GF-D8 (cell line): ENCODE measurements around the gene STAG1.
A peak's percentile ranks its signal among the peaks of the same experiment; 100 is the strongest.
"Not testable (repeated sequence)": the region's sequence is repeated elsewhere in the genome, so short reads cannot be mapped to it uniquely, and the experiment has no call there.

Experiments used
- DNase-seq: peaks from one replicate; lab custom pipeline; 2025; lab: John Stamatoyannopoulos, UW

The STAG1 gene

DNA sequence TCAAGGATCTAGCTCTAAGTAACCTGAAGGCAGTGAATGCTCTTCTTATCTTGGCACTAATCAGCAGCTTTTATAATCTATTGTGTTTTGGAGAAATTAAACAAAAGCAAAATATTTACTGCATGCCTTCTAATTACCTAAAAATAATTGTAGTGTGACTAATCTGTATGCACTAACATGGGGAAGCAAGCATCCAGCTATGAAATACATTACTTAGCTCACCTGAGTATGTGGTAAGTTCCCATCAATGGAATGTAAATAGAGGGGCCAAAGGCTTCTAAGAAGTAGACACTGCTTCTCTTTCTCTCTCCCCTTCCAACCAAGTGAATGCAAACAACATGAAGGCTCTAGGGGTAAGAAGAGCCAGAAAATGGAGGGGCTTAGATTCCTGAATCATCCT lies 165.6 kb downstream of the STAG1 start:
- no peak for DNase-seq

DNA sequence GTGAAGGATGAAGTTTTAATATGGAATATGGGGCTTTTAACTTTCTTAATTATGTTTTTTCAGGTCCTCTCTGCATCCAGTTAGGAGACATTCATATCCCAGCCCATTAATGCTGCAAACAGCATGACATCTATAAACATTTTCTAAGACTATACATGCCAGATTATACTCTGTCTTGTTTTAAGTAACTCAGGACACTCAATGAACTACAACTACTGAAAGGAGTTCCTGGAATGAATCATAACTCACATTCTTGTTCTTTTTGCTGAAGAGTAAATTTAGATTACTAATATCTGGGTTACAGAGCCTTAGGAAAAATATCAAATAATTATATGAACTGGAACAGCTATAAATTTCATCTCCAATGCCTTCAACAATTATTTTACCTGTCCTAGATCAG lies 167.4 kb downstream of the STAG1 start:
- no peak for DNase-seq

DNA sequence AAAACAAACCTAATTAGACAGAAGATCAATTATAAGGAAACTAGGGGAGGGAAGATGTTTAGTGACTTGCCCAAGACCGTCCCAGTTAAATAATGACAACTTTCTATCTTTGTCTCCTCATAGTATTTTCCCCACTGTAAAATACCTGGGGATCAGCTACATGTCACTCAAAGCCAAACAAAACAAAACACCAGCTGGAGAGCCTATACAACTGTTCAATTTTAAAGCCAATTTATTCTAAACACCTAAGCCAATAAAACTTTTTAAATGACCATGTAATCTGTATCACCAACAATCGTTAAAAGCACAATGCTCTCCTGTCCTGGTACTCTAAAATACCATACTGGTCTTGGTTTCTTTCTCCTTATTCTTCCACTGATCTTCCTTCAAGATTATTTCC lies 168.4 kb downstream of the STAG1 start:
- no peak for DNase-seq

DNA sequence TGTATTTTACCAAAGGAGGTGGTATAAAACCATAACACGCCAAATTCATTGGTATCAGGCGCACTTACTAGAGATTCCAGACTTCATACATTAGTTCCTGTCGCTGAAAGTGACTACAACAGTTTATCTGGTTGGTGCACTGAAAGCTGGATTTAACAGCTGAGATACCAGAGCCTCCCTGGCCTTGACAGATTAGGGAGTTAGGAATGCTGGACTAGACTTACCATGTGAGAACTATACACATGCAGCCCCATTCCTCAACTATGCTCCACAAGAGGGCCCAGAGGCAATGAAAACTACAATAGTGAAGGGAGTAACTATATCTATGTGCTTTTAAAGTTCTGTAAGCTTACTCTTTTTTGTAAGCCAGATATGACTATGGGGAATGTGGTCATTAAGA lies 174.4 kb downstream of the STAG1 start:
- no peak for DNase-seq

DNA sequence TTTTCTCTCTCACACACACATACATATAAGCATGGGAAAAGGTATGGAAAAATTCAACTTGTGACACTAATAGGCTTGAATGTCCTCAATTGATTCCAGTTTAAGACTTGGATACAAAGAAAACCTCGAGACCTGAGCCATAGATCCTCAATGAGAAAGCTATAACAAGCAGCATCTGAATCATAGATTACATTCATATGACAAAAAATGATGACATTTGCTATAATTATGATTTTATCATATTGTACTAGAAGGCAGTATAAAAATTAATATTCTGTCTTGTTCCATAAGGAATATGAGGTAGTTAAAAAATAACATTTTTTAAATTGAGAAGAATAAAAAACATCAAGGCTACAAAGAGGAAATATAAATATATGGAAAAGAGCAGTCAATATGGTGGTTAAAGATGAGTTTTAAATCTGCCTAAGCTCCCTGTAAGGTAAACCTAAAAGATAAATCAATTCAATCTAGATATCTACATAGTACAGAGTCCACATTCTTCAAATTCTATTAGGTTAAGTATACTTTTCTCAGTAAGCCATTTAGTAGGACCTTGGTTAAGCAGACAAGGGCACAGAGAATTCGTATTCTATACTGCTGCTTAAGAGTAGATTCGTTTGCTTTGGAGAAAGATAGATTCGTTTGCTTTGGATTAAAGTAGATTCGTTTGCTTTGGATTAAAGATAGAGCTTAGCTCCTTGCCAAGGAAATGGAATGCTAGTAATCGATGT lies 175.7 kb downstream of the STAG1 start:
- DNase-seq: no peak

DNA sequence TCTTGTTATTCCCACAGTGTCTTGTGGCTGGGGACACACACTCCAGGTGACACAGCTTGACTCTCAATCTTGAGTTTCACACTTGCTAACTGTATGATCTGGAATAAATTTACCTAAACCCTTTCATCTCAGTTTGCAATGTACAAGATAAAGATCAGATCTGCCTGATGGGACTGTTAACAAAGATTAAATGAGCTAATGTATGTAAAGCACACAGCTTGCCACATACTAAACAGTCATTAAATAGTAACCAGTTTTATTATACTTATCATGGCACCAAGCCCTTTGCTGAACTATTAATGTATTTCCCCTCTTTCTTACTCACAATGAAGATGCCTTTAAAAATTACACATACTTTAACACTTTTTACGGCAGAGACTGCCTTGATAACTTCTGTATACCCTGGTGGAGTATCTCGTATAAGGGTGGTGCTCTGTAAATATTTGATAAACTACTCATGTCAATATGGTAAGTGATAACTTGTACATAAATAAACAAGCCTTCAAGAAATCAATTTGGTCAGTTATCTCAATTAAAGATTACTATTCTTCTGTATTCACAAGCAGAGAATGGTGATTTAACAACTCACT lies 184.5 kb downstream of the STAG1 start:
- no peak for DNase-seq

DNA sequence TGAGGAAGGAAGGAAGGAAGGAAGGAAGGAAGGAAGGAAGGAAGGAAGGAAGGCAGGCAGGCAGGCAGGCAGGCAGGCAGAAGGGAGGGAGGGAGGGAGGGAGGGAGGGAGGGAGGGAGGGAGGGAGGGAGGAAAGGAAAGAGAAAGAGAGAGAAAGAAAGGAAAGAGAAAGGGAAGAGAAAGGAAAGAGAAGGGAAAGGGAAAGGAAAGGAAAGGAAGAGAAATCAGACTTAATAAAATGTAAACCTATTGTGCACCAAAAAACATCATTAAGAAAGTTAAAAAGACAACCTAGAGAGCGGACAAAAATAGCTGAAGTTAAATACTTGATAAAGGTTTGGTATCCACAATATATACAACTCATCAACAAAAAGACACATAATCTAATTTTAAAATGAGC lies 187.2 kb downstream of the STAG1 start:
- DNase-seq: not testable (repeated sequence)

DNA sequence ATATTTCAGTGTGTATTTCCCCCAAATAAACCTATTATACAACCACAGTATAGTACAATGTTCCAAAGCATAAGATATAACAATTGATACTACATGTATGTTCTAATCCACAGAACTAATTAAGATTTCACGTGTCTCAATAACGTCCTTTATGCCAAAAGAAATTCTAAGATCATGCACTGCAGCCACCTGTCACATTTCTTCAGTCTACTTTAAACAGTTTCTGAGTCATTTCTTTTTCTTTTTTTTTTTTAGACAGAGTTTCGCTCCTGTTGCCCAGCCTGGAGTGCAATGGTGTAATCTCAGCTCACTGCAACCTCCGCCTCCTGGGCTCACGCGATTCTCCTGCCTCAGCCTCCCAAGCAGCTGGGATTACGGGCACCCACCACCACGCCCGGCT lies 190.2 kb downstream of the STAG1 start:
- no peak for DNase-seq

DNA sequence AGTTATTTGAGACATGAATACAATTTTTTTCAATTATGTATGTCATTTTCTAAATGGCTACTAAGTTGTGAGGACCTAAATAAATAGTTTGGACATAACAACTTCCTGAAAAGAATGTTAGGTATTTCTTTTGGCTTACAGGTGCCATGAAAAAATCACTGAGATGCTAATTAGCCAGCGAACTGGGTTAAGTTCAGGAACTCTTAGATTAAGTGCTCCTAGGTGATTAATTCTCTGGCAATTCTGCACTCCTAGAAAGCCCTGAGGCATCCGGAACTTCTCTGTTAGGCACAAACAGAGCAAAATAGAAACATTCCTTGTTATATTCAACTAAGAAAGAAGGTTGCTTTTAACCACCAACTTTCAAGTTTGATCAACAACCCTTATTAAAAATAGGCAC lies 192.3 kb downstream of the STAG1 start:
- DNase-seq: no peak

DNA sequence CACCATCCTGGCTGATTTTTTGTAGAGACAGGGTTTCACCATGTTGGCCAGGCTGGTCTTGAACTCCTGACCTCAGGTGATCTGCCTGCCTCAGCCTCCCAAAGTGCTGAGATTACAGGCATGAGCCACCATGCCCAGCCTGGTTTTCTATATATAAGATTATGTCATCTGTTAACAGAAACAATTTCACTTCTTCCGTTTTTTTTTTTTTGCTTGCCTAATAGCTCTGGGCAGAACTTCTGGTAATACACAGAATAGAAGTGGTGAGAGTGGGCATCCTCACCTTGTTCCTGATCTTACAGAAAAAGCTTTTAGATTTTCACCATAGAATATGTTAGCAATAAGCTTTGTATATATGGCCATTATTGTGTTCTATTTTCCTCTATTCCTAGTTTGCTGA lies 202.7 kb downstream of the STAG1 start:
- DNase-seq: peak; percentile 17

DNA sequence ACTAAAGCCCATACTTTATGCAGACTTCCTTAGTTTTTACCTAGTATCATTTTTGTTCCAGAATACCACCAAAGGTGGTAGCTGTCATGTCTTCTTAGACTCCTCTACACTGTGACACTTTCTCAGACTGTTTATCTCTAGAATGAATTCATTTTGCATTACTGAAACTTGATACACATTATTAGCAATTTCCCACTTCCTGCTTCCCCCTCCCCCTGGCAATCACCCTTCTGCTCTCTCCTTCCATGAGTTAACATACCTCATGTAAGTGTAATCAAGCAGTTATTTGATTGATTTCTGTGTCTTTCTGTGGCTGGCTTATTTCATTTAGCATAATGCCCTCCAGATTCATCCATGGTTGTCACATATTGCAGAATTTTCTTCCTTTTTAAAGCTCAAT lies 204.9 kb downstream of the STAG1 start:
- DNase-seq: no peak

DNA sequence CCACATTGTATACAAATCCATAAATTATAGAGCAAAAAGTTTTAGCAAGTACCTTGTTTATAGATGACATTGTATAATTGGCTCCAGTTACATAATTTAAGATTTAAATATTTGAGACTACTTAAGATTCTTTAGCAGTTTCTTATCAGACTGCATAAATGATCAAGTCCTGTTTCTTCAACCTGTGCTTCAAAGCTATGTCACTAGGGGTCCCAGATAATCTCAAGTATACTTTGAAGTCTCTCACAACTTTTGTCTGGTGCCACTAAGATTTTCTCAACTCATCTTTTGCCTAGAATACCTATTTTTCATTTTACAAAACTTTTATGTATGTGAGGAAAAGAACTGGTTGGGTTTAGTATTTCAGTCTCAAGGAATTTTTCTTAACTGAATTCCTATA lies 205.5 kb downstream of the STAG1 start:
- DNase-seq: peak; percentile 1

DNA sequence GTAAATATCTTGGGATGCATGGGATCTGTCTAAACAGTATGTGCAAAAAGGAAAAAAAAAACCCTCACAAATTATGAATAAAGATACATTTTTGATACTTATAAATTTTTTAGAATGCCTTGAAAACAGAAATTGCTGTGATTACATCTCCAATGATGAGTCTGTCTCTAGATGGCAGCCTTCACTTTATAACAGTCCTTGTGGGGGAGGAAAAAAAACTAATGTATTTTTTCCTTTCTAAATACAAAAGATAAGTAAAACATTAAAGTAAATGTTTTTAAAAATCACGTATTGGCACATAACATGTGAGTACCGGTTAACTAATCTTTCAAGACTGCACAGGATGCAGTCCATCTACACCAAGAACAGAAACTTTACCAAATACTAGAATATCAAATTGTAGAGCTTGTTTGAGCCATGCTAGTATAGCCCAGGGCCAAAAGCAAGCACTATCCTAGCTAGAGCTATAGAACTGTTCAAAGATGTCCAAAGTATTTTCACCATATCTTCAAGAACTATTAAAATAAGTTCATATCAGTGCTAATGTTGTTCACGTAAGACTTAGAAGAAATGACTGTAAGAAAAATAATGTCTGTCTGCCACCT lies 206.4 kb downstream of the STAG1 start:
- peak; percentile 7 for DNase-seq

DNA sequence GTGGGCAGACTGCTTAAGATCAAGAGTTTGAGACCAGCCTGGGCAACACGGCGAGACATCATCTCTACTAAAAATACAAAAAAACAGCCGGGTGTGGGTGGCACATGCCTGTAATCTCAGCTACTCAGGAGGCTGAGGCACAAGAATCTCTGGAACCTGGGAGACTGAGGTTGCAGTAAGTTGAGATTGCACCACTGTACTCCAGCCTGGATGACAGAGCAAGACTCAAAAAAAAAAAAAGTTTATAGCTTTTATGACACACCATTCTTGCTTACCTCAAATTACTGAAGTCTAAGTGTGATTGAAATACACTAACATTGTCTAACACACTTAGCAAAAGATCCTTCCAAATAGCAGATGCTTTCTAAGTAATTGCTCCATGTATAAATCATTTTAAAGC lies 207.6 kb downstream of the STAG1 start:
- DNase-seq: no peak

DNA sequence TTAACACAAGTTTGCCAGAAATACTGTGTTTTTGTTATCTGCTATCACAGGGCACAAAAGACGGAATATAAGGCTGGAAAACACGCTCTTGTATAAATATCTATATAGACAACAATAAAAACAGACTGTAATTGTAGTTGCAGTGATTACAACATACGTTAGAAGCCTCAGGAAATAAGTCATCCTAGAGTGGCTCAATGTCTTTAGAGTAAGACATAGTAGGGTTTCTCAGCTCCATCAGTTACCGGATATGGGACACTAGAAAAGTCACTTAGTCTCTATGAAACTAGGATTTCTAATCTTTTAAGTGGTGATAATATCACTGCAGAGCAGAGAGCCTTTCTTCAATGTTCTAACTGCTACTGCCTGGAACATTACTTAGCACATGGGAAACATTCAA lies 208.8 kb downstream of the STAG1 start:
- DNase-seq: peak; percentile 43

DNA sequence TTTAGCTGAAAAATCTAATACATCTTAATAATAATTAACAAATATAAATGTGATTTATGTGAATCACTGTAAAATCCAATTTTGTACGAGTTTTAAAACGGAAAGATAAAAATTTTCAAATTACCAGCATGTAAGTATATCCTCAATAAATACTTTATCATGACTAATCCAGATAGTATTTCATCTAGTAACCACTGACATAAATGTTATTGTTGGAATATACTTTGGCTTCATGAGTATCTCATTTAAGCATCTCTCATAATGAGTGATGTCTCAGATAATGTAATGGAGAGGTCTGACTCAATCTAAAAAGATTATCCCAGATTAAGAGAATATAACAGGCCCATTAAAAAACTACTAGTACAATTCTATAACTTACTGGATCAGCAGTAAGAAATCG lies 216.3 kb downstream of the STAG1 start:
- DNase-seq: no peak

DNA sequence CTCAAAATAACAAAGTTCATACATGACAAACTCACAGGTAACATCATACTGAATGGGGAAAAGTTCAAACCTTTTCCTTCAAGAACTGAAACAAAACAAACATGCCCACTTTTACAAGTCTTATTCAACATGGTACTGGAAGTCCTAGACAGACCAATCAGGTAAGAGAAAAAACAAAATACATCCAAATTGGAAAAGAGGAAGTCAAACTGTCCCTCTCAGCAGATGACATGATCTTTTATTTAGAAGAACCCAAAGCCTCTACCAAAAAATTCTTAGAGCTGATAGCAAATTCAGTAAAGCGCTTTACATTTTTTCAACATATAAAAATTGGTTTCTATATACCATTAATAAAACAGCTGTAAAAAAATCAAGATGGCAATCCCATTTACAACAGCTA lies 219.4 kb downstream of the STAG1 start:
- no peak for DNase-seq

DNA sequence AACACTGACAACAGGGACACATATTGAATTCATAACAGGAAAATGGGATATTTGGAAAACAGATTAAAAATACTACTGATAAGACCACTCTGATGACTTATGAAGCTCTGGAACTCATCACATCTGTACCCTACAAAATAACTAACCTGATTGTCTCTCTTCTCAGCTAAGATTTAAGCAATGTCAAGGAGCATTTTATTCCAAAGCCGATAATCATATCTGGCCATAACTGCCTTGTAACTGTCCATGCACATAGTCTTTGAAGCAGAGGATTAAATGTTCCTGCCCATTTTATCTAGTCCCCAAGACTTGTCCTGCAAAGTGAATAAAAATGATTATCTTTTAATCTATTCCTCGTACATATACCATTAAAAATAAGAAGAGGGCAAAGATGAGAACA lies 234.1 kb downstream of the STAG1 start:
- no peak for DNase-seq

DNA sequence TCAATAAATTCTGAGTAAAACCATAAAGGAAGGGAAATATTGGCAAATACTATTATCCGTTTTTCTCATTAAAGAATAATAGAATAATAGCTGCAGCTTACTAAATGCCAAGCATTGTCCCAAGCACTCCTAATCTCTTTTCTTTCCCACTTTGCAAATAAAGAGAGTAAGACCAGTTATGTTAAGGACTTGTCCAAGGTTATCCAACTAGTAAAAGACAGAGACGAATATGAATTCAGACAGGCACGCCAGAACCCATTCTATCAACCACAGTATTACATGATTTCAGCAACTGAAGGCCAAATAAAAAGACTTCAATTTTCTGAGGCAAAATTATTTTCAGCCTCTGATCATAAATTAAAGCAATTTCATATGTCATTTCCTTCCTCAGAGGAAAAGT lies 235.5 kb downstream of the STAG1 start:
- DNase-seq: no peak

DNA sequence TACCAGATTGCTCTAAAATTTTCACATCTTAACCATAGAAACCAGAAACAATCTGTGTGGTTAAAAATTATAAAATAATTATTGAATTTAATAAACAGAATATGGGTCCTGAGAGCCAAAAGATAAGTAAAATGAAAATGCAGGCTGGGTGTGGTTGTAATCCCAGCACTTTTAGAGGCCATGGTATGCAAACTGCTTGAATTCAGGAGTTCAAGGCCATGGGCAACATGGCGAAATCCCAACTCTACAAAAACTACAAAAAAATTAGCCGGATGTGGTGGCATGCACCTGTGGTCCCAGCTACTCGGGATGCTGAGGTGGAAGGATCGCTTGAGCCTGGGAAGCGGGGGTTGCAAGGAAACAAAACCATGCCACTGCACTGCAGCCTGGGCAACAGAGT lies 236.1 kb downstream of the STAG1 start:
- no peak for DNase-seq

DNA sequence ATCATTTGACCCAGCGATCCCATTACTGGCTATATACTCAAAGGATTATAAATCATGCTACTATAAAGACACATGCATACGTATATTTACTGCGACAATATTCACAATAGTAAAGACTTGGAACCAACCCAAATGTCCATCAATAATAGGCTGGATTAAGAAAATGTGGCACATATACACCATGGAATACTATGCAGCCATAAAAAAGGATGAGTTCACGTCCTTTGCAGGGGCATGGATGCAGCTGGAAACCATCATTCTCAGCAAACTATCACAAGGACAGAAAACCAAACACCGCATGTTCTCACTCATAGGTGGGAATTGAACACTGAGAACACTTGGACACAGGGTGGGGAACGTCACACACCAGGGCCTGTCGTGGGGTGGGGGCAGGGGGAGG lies 237.6 kb downstream of the STAG1 start:
- DNase-seq: not testable (repeated sequence)

DNA sequence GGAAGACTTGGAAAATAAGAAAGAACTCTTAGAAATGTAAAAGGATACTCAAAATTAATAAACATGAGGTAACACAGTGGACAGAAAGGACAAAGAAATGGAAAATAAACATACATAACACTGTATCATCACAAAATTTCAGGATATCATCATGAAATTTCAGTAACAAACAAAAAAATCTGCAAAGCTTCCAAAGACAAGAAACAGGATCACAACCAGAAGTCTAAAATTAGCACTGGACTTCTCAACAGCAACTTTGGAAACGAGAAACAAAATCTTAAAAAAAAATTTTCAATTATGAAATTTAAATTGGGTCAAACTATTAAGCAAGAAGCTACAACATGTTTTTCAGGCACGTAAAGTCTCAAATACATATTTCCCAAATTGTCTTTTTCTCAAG lies 238.8 kb downstream of the STAG1 start:
- no peak for DNase-seq

DNA sequence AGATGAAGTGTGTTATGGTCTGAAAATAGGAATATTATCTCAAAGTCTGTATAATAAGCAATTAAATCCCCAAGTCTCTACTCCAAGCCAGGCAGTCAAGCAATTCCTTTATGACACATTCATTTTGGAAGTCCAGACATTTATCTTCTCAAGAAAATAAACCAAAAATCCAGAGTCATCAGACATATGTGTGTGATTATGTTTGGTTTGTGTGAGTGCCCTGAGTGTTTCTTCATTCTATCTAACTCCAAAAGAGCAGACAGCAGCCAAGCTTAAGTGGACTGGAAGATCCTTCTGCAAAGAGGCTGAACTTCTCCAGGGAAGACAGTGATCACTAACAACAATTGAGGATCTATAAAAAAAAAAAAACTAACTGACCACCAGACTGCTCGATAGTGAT lies 239.8 kb downstream of the STAG1 start:
- no peak for DNase-seq

DNA sequence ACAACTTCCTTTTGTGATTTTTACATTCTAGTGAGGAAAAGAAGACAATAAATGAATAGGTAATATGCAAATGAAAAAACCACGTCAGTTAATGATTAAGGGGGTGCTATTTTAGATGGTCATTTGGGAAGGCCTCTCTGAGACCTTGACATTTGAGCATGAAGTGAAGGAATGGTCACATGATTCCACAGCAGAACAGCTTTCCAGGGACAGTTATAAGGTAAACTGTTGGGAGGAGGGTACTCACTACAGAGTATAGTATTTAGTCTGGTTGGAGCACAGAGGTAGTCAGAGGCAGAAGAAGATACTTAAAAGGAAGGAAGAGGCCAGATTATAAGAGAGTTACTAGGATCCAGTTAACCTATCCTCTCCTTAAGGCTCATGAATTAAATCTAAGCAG lies 246.5 kb downstream of the STAG1 start:
- DNase-seq: no peak
